ENCODE results near the gene RNASEH2C.
"Not testable (repeated sequence)": the region's sequence is repeated elsewhere in the genome, so short reads cannot be mapped to it uniquely, and the experiment has no call there.

Gene RNASEH2C
- 56.7 to 64.1 (median 62.4) reads per million in 4 experiments for total RNA-seq

DNA sequence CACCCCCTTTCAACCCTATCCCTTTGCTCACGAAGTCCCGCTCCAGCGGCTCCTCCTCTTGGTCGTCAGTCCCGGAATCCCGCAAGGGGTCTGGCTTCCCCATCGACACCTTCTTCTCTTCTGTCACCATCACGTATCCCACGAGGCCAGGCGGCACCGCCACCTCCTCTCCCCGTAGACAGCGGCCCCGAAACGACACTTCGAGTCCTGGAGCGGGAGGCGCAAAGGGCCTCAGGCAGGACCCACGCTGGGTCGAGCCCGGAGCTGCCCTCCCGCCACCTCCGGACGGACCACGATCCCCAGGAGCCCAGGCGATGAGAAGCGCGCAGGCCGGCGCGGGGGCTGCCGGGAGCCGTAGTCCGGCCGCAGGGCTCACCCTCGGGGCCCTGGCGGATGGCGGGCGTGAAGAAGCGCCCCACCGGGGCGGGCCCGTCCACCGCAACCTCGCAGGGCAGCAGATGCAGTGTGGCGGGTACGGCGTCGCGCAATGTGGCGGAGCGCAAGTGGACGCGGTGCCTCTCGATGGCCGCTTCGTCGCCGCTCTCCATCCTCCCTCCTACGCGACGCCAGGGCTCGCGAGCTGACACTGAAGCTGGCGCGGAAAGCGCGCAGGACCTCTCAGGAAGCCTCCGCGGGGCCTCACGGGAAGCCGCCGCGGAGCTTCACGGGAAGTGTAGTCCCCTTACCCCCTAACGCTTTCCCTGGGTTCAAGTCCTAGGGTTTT lies at the start of gene RNASEH2C:
Gene RNASEH2C (minus strand): TSS at position 588 of the 724 bp plus-strand sequence. CDS start 40 bp downstream, at position 548.
- DNase-seq = peak; percentile 55

DNA sequence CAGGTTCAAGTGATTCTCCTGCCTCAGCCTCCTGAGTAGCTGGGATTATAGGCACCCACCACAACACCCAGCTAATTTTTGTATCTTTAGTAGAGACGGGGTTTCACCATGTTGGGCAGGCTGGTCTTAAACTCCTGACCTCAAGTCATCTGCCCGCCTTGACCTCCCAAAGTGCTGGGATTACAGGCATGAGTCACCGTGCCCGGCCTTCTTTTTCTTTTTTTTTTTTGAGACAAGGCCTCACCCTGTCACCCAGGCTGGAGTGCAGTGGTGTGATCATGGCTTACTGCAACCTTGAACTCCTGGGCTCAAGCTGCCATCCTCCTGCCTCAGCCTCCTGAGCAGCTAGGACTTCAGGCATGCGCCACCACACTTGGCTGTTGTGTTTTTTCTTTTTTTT lies 47.2 kb upstream of the RNASEH2C start:
- not testable (repeated sequence) for DNase-seq

DNA sequence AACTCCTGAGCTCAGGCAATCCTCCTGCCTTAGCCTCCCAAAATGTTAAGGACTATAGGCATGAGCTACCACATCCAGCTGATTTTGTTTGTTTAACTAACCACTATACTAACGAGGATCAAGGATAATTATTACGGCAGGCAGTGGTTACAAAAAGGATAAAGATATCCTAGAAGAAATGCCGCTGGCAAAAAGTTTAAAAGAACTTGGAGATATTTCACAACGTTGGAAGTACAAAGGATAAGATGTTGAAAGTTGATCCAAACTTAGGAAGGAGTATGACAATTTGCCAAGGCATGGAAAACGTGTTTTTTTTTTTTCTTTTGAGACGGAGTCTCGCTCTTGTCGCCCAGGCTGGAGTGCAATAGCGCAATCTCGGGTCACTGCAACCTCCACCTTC lies 46.8 kb upstream of the RNASEH2C start:
- DNase-seq = no peak

DNA sequence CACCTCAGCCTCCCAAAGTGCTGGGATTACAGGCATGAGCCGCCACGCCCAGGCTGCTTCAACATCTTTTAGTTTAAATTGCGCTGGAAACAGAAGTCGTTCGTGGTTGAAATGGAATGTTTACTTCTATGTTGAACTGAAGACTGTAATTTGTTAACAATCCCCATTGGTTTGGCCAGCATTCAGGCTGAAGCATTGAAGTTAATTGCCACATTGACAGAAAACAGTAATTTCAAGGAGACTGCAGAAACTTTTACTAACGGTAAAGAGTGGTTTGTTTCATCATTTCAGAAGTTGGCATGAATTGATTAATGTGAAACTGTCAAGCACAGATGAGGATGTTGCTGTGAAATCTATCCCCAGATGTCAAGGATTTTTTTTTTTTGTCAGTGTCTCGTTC lies 45.9 kb upstream of the RNASEH2C start:
- DNase-seq = no peak

DNA sequence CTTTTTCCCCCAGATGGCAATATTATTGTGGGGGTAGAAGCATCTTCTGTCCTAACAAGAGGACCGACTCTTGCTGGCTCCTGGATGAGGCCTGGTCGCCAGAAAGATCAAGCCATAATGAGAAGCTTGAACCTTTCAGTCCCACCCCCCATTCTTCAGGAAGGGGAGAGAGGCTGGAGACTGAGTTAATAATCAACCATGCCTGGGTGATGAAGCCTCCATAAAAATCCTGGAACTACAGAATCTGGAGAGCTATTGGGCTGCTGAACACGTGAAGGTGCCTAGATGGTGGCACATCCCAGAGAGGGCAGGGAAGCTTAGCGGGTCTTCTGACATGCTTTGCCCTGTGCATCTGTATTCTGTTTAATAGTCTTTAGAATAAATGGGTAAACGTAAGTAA lies 43.8 kb upstream of the RNASEH2C start:
- DNase-seq = no peak

DNA sequence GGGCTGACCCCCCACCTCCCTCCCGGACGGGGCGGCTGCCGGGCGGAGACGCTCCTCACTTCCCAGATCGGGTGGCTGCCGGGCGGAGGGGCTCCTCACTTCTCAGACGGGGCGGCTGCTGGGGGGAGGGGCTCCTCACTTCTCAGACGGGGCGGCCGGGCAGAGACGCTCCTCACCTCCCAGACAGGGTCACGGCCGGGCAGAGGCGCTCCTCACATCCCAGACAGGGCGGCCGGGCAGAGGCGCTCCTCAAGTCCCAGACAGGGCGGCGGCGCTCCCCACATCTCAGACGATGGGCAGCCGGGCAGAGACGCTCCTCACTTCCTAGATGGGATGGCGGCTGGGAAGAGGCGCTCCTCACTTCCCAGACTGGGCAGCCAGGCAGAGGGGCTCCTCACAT lies 42.2 kb upstream of the RNASEH2C start:
- DNase-seq = not testable (repeated sequence)

DNA sequence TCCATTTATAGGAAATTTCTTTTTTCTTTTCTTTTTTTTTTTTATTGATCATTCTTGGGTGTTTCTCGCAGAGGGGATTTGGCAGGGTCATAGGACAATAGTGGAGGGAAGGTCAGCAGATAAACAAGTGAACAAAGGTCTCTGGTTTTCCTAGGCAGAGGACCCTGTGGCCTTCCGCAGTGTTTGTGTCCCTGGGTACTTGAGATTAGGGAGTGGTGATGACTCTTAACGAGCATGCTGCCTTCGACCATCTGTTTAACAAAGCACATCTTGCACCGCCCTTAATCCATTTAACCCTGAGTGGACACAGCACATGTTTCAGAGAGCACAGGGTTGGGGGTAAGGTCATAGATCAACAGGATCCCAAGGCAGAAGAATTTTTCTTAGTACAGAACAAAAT lies 41.6 kb upstream of the RNASEH2C start:
- DNase-seq = not testable (repeated sequence)

DNA sequence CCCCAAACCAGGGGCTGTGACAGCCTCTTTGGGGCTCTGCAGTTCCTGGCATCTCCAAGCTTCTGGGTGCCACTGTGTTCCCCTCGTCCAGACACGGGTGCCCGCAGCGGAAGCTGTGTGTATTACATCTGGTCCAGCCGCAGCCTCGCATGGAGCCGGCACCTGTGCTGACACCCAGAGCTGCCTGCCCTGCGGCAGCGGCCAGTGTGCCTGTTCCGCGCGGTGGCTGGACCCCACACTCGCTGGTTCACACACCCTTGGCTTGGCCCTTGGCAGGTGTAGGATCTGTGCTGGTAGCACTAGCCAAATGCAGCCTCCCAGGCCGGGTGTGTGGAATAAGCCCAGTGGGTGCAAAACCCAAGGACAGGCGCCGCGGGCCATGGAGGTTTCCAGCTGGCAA lies 24.5 kb upstream of the RNASEH2C start:
- no peak for DNase-seq

DNA sequence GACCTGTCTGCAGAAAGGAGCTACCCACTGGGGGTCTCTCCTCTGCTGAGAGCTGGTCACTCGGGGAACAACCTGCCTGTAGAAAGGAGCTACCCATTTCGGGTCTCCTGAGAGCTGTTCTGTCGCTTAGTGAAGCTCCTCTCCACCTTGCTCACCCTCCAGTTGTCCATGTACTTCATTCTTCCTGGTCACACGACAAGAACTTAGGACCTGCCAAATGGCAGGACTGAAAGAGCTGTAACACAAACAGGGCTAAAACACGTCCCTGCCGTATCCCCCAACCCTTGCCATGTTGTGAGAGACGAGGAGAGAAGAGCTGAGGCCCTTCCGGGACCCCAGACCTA lies 24.1 kb upstream of the RNASEH2C start:
- DNase-seq = no peak

DNA sequence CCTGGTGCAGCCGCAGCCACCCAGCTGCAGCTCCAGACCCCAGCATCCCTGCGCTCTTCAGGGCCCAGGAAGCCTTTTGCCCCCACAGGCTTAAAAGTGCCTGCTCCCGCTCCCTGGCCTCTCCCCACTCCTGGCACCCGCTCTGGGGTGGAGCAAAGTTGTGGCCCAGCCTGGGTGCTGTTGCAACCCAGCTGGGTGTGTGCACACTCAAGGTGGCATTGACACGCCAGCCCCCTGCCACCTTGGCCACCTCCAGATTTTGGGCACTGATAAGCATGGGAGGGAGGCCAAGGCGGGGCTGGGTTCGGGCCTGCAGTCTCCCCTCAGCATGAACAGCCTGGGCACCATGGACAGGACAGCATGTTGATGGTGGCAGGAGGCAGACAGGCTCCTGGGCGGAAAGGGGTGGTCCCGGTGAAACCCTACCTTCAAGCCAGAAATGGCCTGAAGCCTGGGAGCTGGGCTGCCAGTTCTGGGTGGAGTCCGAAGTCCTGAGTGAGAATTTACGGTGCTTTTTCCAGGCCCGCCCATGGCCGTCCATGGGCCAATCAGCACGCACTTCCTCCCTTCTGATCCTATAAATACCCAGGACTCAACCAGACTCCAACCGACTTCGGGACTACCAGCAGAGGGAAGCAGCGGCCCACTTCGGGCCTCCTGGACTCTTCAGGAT lies 23.6 kb upstream of the RNASEH2C start:
- DNase-seq = no peak

DNA sequence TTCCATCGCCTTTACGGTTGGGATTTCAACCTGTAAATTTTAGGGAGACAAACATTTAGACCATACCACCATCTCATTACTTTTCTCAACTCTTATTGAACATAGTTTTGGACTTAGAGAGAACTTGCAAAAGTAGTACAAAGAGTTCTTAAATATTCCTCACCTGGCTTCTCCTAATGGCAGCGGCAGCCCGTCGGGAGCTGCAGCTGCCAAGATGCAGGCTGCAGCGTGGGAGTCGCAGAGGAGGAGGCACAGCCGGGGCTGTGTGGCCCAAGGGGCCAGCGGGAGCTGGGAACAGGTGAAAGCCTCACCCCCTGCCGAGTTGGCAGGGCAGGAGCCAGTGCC lies 23.1 kb upstream of the RNASEH2C start:
- no peak for DNase-seq

DNA sequence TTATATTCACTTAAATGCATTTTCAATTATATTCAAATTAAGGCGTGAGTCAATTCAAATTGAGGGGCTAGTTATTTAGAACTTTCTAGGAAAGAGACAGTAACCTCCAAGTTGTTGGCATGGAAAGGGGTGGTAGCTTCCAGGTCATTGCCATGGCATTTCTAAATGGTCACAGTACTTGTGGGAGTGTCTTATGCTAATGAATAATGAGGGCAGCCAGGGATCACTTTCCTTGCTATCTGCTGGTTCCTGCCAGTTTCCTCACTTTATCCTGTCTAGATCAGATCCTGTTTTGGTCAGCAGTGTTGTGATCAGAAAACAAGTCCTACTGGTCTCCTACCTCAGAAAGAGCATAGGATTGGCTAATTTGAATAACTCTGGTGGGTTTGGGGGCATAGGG lies 21.8 kb upstream of the RNASEH2C start:
- no peak for DNase-seq

DNA sequence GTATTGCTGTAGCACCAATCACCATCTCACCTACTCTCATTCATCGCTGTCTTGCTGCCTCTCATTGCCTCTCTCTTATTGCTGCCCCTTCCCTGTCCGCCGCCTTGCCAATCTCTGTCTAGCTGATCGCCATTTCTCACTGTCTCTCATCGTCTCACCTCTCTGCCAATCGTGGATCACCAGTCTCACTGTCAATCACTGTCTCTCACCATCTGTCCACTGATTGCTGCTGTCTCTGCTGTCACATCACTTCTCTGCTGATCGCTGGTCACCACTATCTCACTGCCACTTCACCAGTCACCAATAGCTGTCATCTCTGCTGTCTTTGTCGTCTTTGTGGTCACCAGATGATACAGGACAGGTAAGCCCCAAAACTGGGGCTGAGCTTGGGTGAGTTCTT lies 20.6 kb upstream of the RNASEH2C start:
- no peak for DNase-seq

DNA sequence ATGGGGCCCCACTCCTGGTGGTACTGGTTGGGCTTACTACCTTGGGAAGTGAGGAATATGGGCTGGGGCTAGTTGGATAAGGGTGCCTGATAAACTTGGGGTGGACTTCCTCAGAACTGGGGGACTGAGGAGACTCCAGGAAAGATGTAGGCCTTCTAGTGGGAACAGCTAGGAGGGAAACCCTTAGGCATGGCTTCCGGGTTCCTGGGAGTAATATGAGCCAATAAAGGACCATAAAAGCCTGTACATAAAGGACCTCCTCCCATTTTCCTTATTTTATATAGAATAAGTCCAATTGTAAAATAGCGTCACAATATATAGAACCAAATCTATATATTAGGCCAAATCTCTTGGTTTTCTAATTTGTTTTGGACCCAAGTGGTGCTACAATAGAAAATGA lies 18.4 kb upstream of the RNASEH2C start:
- DNase-seq = no peak

DNA sequence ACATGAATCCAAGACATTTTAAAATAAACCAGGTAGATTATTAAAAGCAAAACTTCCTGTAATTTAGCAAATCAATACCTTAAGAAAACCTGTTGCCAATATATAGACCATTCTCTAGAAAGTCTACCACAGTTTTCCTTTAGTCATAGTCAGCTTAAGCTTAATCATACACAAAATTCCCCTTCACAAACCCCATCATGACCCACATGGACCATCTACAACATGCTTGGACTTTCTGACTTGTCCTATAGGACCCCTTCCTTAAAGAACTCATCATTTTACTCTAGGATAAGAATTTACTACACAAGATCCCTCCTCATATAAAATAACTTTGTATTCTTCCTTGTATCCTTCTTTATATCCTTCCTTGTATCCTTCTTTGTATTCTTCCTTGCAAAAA lies 16.2 kb upstream of the RNASEH2C start:
- DNase-seq = no peak

DNA sequence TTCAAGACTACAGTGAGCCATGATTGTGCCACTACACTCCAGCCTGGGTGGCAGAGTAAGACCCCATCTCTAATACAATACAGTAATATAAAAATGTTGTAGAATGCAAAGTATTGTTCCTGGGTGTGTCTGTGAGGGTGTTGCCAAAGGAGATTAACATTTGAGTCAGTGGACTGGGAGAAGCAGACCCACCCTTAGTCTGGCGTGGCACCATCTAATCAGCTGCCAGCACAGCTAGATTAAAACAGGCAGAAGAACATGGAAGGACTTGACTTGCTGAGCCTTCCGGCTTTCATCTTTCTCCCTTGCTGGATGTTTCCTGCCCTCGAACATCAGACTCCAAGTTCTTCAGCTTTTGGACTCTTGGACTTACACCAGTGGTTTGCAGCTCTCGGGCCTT lies 14.5 kb upstream of the RNASEH2C start:
- not testable (repeated sequence) for DNase-seq

DNA sequence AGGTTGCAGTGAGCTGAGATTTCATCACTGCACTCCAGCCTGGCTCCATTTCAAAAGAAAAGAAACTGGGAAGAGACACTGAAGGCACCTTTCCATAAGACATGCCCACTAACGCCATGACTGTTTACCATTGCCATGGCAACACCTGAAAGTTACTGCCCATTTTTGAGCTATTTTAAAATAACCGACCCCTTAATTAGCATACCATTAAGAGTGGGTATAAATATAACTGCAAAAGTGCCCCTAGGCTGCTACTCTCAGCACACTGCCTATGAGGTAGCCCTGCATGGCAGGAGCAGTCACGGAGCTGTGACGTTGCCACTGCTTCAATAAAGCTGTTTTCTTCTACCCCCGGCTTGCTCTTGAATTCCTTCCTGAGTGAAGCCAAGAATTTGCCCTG lies 9.9 kb upstream of the RNASEH2C start:
- DNase-seq = no peak

DNA sequence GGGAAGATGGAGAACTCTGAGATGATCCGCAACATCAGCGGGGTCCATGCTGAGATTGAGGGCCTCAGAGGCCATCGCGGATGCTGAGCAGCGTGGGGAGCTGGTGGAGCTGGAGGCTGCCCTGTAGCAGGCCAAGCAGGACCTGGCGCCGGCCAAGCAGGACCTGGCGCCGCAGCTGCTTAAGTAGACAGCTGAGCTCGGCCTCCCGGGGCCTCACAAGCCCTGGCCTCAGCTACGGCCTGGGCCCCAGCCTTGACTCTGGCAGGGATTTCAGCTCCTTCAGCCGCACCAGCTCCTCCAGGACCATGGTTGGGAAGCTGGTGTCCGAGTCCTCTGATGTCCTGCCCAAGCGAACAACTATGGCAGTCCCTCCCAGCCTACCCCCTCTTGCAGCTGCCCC lies 7.3 kb upstream of the RNASEH2C start:
- no peak for DNase-seq

DNA sequence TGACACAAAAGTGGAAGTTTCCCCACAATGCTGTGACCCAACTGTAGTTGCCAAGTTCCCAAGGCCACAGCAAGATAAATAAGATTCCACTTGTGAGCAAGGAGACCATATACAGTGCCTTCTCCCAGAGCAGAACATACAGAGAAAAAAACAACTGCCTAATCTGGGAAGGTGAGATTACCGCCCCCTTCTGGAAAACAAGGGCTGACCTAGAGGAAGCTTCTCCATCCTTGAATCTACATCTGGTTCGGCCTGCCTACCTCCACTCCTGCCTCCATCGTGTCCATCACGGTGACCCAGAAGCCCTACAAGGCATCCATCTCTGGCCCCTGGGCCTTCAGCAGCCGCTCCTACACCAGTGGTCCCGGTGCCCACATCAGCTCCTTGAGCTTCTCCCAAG lies 6.1 kb upstream of the RNASEH2C start:
- no peak for DNase-seq

DNA sequence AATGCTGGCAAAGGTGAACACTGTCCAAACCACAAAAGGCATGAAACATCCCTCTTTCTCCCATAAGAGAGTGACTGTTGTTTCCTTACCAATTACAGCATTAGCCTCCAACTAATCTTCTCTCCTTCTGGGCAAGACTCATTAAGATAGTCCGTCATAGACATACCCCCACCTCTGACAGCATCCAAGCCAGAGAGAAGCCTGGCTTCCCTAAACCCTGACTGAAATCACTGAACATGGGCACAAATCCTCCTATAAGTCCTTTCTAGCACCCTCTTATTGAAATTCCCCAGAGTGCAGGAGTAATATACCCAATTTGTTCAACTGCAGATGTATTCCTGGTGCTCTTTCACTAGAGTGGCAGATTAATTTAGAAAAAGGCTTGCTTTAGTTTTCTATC lies 1.7 kb upstream of the RNASEH2C start:
- DNase-seq = no peak

DNA sequence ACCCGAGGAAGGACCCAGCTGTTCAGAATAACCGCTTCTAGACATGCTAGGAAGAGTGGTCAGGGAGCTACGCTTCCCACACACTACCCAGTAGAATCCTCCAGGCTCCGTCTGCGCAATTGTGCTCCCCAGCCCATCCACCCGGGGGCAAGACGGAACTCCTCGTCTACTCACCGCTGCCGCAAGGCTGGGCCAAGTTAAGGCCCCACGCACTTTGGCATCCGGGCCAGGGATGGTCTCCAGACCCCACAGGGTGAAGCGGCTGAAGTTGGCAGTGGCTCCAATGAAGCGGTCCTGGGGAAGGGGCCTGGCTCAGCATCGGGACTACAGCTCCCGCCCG lies 757 bp downstream of the RNASEH2C start:
- DNase-seq = no peak

DNA sequence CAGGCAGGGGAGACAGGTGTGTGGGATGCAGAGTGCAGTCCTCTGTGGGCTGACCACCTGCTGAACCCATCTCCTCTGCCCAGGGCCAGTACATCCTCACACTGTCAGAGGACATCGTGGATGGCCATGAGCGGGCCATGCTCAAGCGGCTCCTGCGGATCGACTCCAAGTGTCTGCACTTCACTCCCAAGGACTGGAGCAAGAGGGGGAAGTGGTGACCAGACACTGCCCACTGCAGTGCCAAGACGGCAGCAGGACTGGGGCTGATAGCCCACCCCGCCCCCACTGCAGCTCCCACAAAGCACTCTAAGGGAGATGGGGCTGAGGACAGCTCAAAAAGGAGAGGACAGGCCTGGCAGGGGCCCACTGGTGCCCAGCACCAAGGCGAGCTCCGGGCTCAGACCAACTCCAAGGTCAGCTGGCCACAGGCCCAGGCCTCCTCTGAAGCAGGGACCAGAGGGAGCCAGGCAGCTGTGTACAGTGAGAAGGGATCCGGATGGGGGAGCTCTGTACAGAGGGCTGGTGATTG lies 1.6 kb downstream of the RNASEH2C start:
- DNase-seq = no peak

DNA sequence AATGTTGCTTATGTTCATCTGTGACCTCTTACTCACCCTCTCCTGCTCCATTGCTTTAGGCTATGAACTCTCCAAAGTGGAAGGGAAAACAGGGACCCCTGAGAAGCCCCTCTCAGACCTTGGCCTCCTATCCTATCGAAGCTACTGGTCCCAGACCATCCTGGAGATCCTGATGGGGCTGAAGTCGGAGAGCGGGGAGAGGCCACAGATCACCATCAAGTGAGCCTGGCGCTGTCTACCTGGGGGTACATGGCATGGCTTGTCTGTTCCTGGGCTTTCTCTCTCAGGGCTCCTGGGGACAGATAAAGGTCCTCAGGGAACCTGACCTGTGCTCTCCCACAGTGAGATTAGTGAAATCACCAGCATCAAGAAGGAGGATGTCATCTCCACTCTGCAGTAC lies 2.1 kb downstream of the RNASEH2C start:
- no peak for DNase-seq

DNA sequence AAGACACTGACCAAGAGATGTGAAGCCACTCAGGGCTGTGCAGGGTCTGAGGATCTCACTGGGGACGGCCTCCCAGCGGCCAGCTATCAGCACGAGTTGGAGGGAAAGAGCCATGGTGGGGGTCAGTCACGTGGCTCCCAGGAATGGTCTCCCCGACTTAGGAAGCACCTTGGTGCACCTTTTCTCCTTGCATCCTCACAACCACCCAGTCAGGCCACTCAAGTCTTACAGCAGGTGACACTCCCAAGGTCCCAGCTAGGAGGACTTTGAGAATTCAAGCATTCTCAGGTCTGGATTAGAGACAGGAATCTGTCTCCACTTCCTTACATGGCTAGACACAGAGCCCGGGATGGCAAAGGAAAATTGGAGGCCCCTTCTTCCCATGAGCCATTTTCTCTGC lies 2.7 kb downstream of the RNASEH2C start:
- no peak for DNase-seq
